SK-N-SH (cell line): ENCODE results near the gene CRTC3. TPM values are rescaled to one million over a fixed set of nuclear protein-coding genes. Genes with fewer than 3 reads are reported as not detected.

ENCODE experiments used
- CTCF ChIA-PET: fragments of 300-600, 350-600 bp; formaldehyde crosslinking; extraction: SDS; loops from one replicate; lab custom pipeline; 2021; lab: Yijun Ruan, JAX
- POLR2A ChIA-PET: fragments of 350-600 bp; sonication (Branson Sonifier 250); formaldehyde crosslinking; extraction: SDS; loops from one replicate; lab custom pipeline; 2020; ENCODE audit warnings: antibody characterized with exemption, inconsistent platforms; lab: Yijun Ruan, JAX
- DNase-seq: peaks from one replicate; pipeline ENCODE4 v3.0.0; 2012
- H2AFZ ChIP-seq: fragments of 200-600 bp; sonication (generic); 2 replicates; pipeline ENCODE4 v1.8.1; 2016; ENCODE audit warnings: antibody characterized with exemption, mild to moderate bottlenecking, low read depth
- H3F3A ChIP-seq: fragments of 200-600 bp; sonication (generic); replicated peaks from 2 replicates; pipeline ENCODE3; 2016; ENCODE audit warnings: antibody characterized with exemption, mild to moderate bottlenecking; ENCODE audit not compliant: insufficient read depth
- H3K27ac ChIP-seq, 2 experiments: fragments of 200-500 bp in 1 of 2; fragments of 200-600 bp in 1 of 2; sonication (Bioruptor generic) in 1 of 2; sonication (generic), shearing (Covaris generic) in 1 of 2; 2 replicates each; pipeline versions ENCODE4 v1.5.1 to v1.6.1; 2014 to 2016; ENCODE audit warnings: low read depth in 2 of 2, inconsistent platforms in 1 of 2, low read length in 1 of 2, mild to moderate bottlenecking in 1 of 2, mixed read lengths in 1 of 2
- H3K27me3 ChIP-seq: fragments of 200-600 bp; sonication (generic), shearing (Covaris generic); 2 replicates; pipeline ENCODE4 v1.6.1; 2016; ENCODE audit warnings: mixed run types; ENCODE audit not compliant: insufficient read depth
- H3K36me3 ChIP-seq, 2 experiments: fragments of 200-500 bp in 1 of 2; fragments of 200-600 bp in 1 of 2; sonication (Bioruptor generic) in 1 of 2; sonication (generic) in 1 of 2; replicated peaks in 1 of 2; 2 replicates each; pipeline versions ENCODE3 to v1.5.1; 2014 to 2016; ENCODE audit warnings: low read length in 1 of 2, mild to moderate bottlenecking in 1 of 2; ENCODE audit not compliant: insufficient read depth in 2 of 2, control insufficient read depth in 1 of 2
- H3K4me1 ChIP-seq, 2 experiments: fragments of 200-500 bp in 1 of 2; fragments of 200-600 bp in 1 of 2; sonication (Bioruptor generic) in 1 of 2; sonication (generic), shearing (Covaris generic) in 1 of 2; 2 replicates each; pipeline versions ENCODE4 v1.5.1 to v1.6.1; 2014 to 2016; ENCODE audit warnings: low read depth in 1 of 2, low read length in 1 of 2, mixed run types in 1 of 2; ENCODE audit not compliant: insufficient read depth in 2 of 2, control insufficient read depth in 1 of 2
- H3K4me2 ChIP-seq: fragments of 200-600 bp; sonication (generic), shearing (Covaris generic); 2 replicates; pipeline ENCODE4 v1.6.1; 2017; ENCODE audit warnings: mixed run types
- H3K4me3 ChIP-seq, 2 experiments: fragments of 200-500 bp in 1 of 2; fragments of 200-600 bp in 1 of 2; sonication (Bioruptor generic) in 1 of 2; sonication (generic), shearing (Covaris generic) in 1 of 2; 2 replicates each; pipeline versions ENCODE4 v1.5.1 to v1.8.1; 2014 to 2016; ENCODE audit warnings: low read depth in 2 of 2, inconsistent platforms in 1 of 2, low read length in 1 of 2, mild to moderate bottlenecking in 1 of 2, mixed read lengths in 1 of 2, moderate library complexity in 1 of 2
- H3K79me2 ChIP-seq: fragments of 200-600 bp; sonication (generic); 2 replicates; pipeline ENCODE4 v1.8.1; 2017; ENCODE audit warnings: mild to moderate bottlenecking; ENCODE audit not compliant: insufficient read depth
- H3K9ac ChIP-seq: fragments of 200-600 bp; sonication (generic); 2 replicates; pipeline ENCODE4 v1.6.1; 2017; ENCODE audit warnings: mixed run types
- H3K9me2 ChIP-seq: fragments of 200-600 bp; sonication (generic); 2 replicates; pipeline ENCODE4 v1.6.1; 2017; ENCODE audit warnings: mixed run types
- H3K9me3 ChIP-seq: fragments of 200-600 bp; sonication (generic); 2 replicates; pipeline ENCODE4 v1.6.1; 2017; ENCODE audit warnings: mixed run types, mild to moderate bottlenecking, moderate library complexity
- H4K20me1 ChIP-seq: fragments of 200-600 bp; sonication (generic); 2 replicates; pipeline ENCODE4 v1.6.1; 2017; ENCODE audit warnings: mild to moderate bottlenecking, mixed run types; ENCODE audit not compliant: insufficient read depth
- CHD2 ChIP-seq: fragments of 150-350 bp; IDR thresholded peaks from 2 replicates; pipeline ENCODE4 v1.6.1; 2018; ENCODE audit warnings: low read length; ENCODE audit not compliant: partially characterized antibody
- ELF1 ChIP-seq: IDR thresholded peaks from 2 replicates; pipeline ENCODE4 v1.4.0; 2012
- EZH2phosphoT487 ChIP-seq: fragments of 200-600 bp; sonication (generic); IDR thresholded peaks from 2 replicates; pipeline ENCODE4 v1.6.1; 2017; ENCODE audit warnings: low read depth, mixed run types, mild to moderate bottlenecking, antibody characterized with exemption, moderate library complexity, borderline replicate concordance
- FOSL2 ChIP-seq: IDR thresholded peaks from 2 replicates; pipeline ENCODE4 v1.4.0; 2012; ENCODE audit warnings: low read depth, mild to moderate bottlenecking, moderate library complexity, borderline replicate concordance
- FOXJ3 ChIP-seq: sonication (generic); formaldehyde crosslinking; IDR thresholded peaks from 2 replicates; pipeline ENCODE4 v1.5.1; 2020; ENCODE audit warnings: mild to moderate bottlenecking, missing genetic modification reagents
- MEF2A ChIP-seq: IDR thresholded peaks from 2 replicates; pipeline ENCODE4 v1.4.0; 2012; ENCODE audit warnings: low read depth, borderline replicate concordance
- NRF1 ChIP-seq: IDR thresholded peaks from 2 replicates; pipeline ENCODE4 v1.6.1; 2012; ENCODE audit warnings: low read depth, mild to moderate bottlenecking, low read length
- RAD21 ChIP-seq: IDR thresholded peaks from 2 replicates; pipeline ENCODE4 v1.6.1; 2012; ENCODE audit warnings: mild to moderate bottlenecking, low read length
- YY1 ChIP-seq: IDR thresholded peaks from 2 replicates; pipeline ENCODE4 v1.4.0; 2012; ENCODE audit warnings: low read depth, mild to moderate bottlenecking
- WGBS: methylation state at CpG from one replicate; pipeline ENCODE4 v1.1.6; 2017; ENCODE audit warnings: low lambda C conversion rate; 5-methylcytosine and 5-hydroxymethylcytosine counted together
- polyA plus RNA-seq, 3 experiments: library from polyadenylated mRNA; depleted of rRNA; stranded (reverse); fragments of >200 nt; gene quantifications; 2 replicates each; pipeline ENCODE4 v1.2.3, GENCODE V29; 2012
- TF ChIP-seq, protein P1 (sequence below): fragments of 200-600 bp; sonication (generic); IDR thresholded peaks from 2 replicates; pipeline ENCODE4 v1.6.1; 2017; ENCODE audit warnings: antibody characterized with exemption, mild to moderate bottlenecking, moderate library complexity
- TF ChIP-seq, protein P2 (sequence below): IDR thresholded peaks from 2 replicates; pipeline ENCODE4 v1.4.0; 2012; ENCODE audit warnings: low read depth, borderline replicate concordance
- TF ChIP-seq, protein P3 (sequence below): IDR thresholded peaks from 2 replicates; pipeline ENCODE4; 2012

Gene CRTC3
- polyA plus RNA-seq, 1 of the 3 experiments (the other 2 are of a cell fraction) = 16.7 TPM

DNA sequence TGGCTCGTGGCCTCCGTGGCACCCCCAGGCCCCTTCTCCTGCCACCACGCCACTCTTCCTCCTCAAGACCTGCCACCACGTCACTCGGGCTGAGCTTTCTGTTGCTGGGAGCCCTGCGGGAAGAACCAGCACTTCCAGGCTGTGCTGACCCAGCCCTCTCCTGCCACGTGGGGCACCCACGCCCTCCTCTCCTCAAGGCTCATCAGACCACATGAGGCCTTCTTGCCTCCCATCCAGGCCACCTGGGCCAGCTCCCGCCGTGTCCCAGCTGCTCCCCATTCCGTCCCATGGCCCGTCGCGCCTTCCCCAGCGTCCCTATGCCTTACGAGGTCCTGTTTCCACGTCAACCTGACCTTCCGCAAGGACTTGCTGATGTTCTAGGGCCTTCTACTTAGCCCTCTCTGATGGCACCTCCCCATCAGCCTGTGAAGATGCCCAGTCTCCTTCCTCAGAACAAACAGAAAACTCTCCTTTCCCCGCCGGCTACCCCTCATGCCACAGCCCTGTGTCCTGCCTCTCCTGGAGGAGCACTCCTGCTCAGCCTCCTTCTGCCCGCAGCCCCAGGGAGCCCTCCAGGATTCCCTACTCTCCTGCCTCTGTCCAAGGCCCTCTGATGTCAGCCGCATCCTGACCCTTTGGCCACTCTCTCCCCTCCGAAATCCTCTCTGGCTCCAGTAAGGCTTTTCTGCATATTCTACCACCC, 116.3 kb downstream of the CRTC3 start:
- POLR2A ChIA-PET = no interaction called here
- TF ChIP-seq YY1 (no peak), RAD21 (no peak), CHD2 (no peak), FOSL2 (no peak), FOXJ3 (CRISPR knock-in tag) (no peak), NRF1 (no peak), EZH2phosphoT487 (no peak), ELF1 (no peak), MEF2A (no peak)
- TF ChIP-seq, protein P1, sequence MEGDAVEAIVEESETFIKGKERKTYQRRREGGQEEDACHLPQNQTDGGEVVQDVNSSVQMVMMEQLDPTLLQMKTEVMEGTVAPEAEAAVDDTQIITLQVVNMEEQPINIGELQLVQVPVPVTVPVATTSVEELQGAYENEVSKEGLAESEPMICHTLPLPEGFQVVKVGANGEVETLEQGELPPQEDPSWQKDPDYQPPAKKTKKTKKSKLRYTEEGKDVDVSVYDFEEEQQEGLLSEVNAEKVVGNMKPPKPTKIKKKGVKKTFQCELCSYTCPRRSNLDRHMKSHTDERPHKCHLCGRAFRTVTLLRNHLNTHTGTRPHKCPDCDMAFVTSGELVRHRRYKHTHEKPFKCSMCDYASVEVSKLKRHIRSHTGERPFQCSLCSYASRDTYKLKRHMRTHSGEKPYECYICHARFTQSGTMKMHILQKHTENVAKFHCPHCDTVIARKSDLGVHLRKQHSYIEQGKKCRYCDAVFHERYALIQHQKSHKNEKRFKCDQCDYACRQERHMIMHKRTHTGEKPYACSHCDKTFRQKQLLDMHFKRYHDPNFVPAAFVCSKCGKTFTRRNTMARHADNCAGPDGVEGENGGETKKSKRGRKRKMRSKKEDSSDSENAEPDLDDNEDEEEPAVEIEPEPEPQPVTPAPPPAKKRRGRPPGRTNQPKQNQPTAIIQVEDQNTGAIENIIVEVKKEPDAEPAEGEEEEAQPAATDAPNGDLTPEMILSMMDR = no peak
- TF ChIP-seq, protein P2, sequence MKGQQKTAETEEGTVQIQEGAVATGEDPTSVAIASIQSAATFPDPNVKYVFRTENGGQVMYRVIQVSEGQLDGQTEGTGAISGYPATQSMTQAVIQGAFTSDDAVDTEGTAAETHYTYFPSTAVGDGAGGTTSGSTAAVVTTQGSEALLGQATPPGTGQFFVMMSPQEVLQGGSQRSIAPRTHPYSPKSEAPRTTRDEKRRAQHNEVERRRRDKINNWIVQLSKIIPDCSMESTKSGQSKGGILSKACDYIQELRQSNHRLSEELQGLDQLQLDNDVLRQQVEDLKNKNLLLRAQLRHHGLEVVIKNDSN = no peak
- TF ChIP-seq, protein P3, sequence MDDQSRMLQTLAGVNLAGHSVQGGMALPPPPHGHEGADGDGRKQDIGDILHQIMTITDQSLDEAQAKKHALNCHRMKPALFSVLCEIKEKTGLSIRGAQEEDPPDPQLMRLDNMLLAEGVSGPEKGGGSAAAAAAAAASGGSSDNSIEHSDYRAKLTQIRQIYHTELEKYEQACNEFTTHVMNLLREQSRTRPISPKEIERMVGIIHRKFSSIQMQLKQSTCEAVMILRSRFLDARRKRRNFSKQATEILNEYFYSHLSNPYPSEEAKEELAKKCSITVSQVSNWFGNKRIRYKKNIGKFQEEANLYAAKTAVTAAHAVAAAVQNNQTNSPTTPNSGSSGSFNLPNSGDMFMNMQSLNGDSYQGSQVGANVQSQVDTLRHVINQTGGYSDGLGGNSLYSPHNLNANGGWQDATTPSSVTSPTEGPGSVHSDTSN = no peak
- TF ChIP-seq, all 33 proteins: peak for 0
- H3F3A ChIP-seq = peaks cover 14% of the 10 kb centered on the region
- CTCF ChIA-PET = interaction anchor here (1.0 to 2.6 kb wide), 4 partner anchors 240 to 310 kb away, joined by 3 to 17 read pairs (median 6); partner anchors contain the start of gene UNC45A
- no peaks in the 10 kb centered on the region for H3K9me3 ChIP-seq
- no peaks in the 10 kb centered on the region for H3K27me3 ChIP-seq
- no peak overlapping the region for H3K9ac ChIP-seq
- H3K9me2 ChIP-seq = no peaks in the 10 kb centered on the region
- H2AFZ ChIP-seq = no peak overlapping the region
- H3K4me1 ChIP-seq = peaks cover 5 to 12% of the 10 kb centered on the region in 2 experiments
- no peak overlapping the region for H3K27ac ChIP-seq
- no peak overlapping the region for H3K4me2 ChIP-seq
- DNase-seq = no peak
- no peak overlapping the region for H3K4me3 ChIP-seq
- peaks cover 6 to 22% of the 10 kb centered on the region in 2 experiments for H3K36me3 ChIP-seq
- no peaks in the 10 kb centered on the region for H3K79me2 ChIP-seq
- 90% methylated on average over 23 of the region's 23 CpGs for WGBS
- no peaks in the 10 kb centered on the region for H4K20me1 ChIP-seq
